H9 (cell line): Measurements from ENCODE around the gene GEMIN4. TPM values are rescaled to one million over a fixed set of nuclear protein-coding genes. Genes with fewer than 3 reads are reported as not detected.

Source experiments
- DNase-seq: peaks from one replicate; pipeline ENCODE4 v3.0.0-alpha.2; 2017
- H2AFZ ChIP-seq: one replicate; pipeline ENCODE4 v1.6.1; 2013; ENCODE audit warnings: mild to moderate bottlenecking, low read length, control low read depth, moderate library complexity
- H2AK5ac ChIP-seq: 2 replicates; pipeline ENCODE4 v1.6.1; 2013; ENCODE audit warnings: low read length, control low read depth, mixed read lengths; ENCODE audit not compliant: insufficient read length
- H2BK120ac ChIP-seq: one replicate; pipeline ENCODE4 v1.6.1; 2013; ENCODE audit warnings: low read depth, mild to moderate bottlenecking, low read length, control low read depth, inconsistent platforms; ENCODE audit not compliant: poor library complexity, severe bottlenecking
- H2BK12ac ChIP-seq: 2 replicates; pipeline ENCODE4 v1.6.1; 2013; ENCODE audit warnings: low read length, control low read depth, mixed read lengths, low read depth; ENCODE audit not compliant: insufficient read length
- H2BK15ac ChIP-seq: 2 replicates; pipeline ENCODE4 v1.6.1; 2013; ENCODE audit warnings: low read depth, low read length, control low read depth
- H2BK20ac ChIP-seq: one replicate; pipeline ENCODE4 v1.6.1; 2013; ENCODE audit warnings: low read depth, mild to moderate bottlenecking, low read length, control low read depth, inconsistent platforms; ENCODE audit not compliant: poor library complexity, severe bottlenecking
- H2BK5ac ChIP-seq: 2 replicates; pipeline ENCODE4 v1.6.1; 2013; ENCODE audit warnings: low read length, control low read depth, mixed read lengths; ENCODE audit not compliant: insufficient read length
- H3K14ac ChIP-seq: 2 replicates; pipeline ENCODE4 v1.6.1; 2013; ENCODE audit warnings: low read length, control low read depth; ENCODE audit not compliant: insufficient read depth
- H3K18ac ChIP-seq: 2 replicates; pipeline ENCODE4 v1.6.1; 2013; ENCODE audit warnings: low read depth, mild to moderate bottlenecking, mixed read lengths, low read length, control low read depth; ENCODE audit not compliant: insufficient read length
- H3K23ac ChIP-seq: 2 replicates; pipeline ENCODE4 v1.6.1; 2013; ENCODE audit warnings: low read length, control low read depth, mixed read lengths, low read depth; ENCODE audit not compliant: insufficient read length
- H3K23me2 ChIP-seq: 2 replicates; pipeline ENCODE4 v1.6.1; 2013; ENCODE audit warnings: low read depth, mild to moderate bottlenecking, mixed read lengths, low read length, control low read depth; ENCODE audit not compliant: insufficient read length, poor library complexity, severe bottlenecking
- H3K27ac ChIP-seq: 2 replicates; pipeline ENCODE4 v1.5.1; 2013; ENCODE audit warnings: low read length, control low read depth, mixed read lengths, low read depth; ENCODE audit not compliant: insufficient read length
- H3K27me3 ChIP-seq: 2 replicates; pipeline ENCODE4 v1.6.1; 2013; ENCODE audit warnings: low read length, control low read depth, inconsistent platforms; ENCODE audit not compliant: insufficient read depth
- H3K4ac ChIP-seq: 2 replicates; pipeline ENCODE4 v1.6.1; 2013; ENCODE audit warnings: low read depth, mild to moderate bottlenecking, control low read depth, inconsistent platforms, low read length, moderate library complexity
- H3K4me1 ChIP-seq: 2 replicates; pipeline ENCODE4 v1.6.1; 2013; ENCODE audit warnings: low read length, control low read depth, inconsistent platforms; ENCODE audit not compliant: insufficient read depth
- H3K4me2 ChIP-seq: 2 replicates; pipeline ENCODE4 v1.6.1; 2013; ENCODE audit warnings: low read length, control low read depth, mixed read lengths; ENCODE audit not compliant: insufficient read length, insufficient read depth
- H3K56ac ChIP-seq: 2 replicates; pipeline ENCODE4 v1.6.1; 2013; ENCODE audit warnings: low read depth, mild to moderate bottlenecking, mixed read lengths, low read length, control low read depth; ENCODE audit not compliant: insufficient read length
- H3K79me1 ChIP-seq: 2 replicates; pipeline ENCODE4 v1.6.1; 2013; ENCODE audit warnings: low read depth, mild to moderate bottlenecking, moderate library complexity, low read length, control low read depth, inconsistent platforms; ENCODE audit not compliant: insufficient read depth, poor library complexity, severe bottlenecking
- H3K79me2 ChIP-seq: 2 replicates; pipeline ENCODE4 v1.6.1; 2013; ENCODE audit warnings: low read length, control low read depth, inconsistent platforms; ENCODE audit not compliant: insufficient read depth
- H3K9ac ChIP-seq: 2 replicates; pipeline ENCODE4 v1.6.1; 2013; ENCODE audit warnings: low read length, control low read depth, mixed read lengths; ENCODE audit not compliant: insufficient read length; ENCODE audit errors: extremely low read depth
- H3K9me3 ChIP-seq: one replicate; pipeline ENCODE4 v1.6.1; 2013; ENCODE audit warnings: low read depth, low read length, inconsistent platforms; ENCODE audit not compliant: control insufficient read depth
- H3T11ph ChIP-seq: one replicate; pipeline ENCODE4 v1.6.1; 2013; ENCODE audit warnings: mild to moderate bottlenecking, low read length, control low read depth, inconsistent platforms
- H4K20me1 ChIP-seq: one replicate; pipeline ENCODE4 v1.6.1; 2013; ENCODE audit not compliant: control insufficient read depth, insufficient read length, insufficient read depth
- H4K5ac ChIP-seq: 2 replicates; pipeline ENCODE4 v1.6.1; 2013; ENCODE audit warnings: low read depth, mild to moderate bottlenecking, mixed read lengths, low read length, control low read depth; ENCODE audit not compliant: insufficient read length
- H4K8ac ChIP-seq: replicated peaks from 2 replicates; pipeline ENCODE4 v1.6.1; 2013; ENCODE audit warnings: low read length, control low read depth, mixed read lengths, low read depth; ENCODE audit not compliant: insufficient read length
- H4K91ac ChIP-seq: 2 replicates; pipeline ENCODE4 v1.6.1; 2013; ENCODE audit warnings: low read depth, mild to moderate bottlenecking, moderate library complexity, mixed read lengths, low read length, control low read depth; ENCODE audit not compliant: insufficient read length
- H3K27ac Mint-ChIP-seq, 3 experiments: 2 replicates in 2 of 3; 3 replicates in 1 of 3; pipeline ENCODE4 v1.8.0; 2020 to 2021; ENCODE audit warnings: mixed read lengths in 3 of 3, mild to moderate bottlenecking in 1 of 3, moderate library complexity in 1 of 3
- H3K27me3 Mint-ChIP-seq: 2 replicates; pipeline ENCODE4 v1.8.0; 2021; ENCODE audit warnings: low read depth, mild to moderate bottlenecking, moderate library complexity, mixed read lengths
- H3K36me3 Mint-ChIP-seq, 3 experiments: 2 replicates in 2 of 3; 3 replicates in 1 of 3; pipeline ENCODE4 v1.8.0; 2020 to 2021; ENCODE audit warnings: low read depth in 3 of 3, mixed read lengths in 3 of 3; ENCODE audit not compliant: insufficient read depth in 1 of 3
- H3K4me1 Mint-ChIP-seq, 2 experiments: 2 replicates each; pipeline ENCODE4 v1.8.0; 2020; ENCODE audit warnings: mixed read lengths in 2 of 2
- H3K4me3 Mint-ChIP-seq, 2 experiments: 2 replicates in 1 of 2; 3 replicates in 1 of 2; pipeline ENCODE4 v1.8.0; 2020 to 2021; ENCODE audit warnings: mild to moderate bottlenecking in 2 of 2, mixed read lengths in 2 of 2, moderate library complexity in 1 of 2
- H3K9me3 Mint-ChIP-seq, 2 experiments: 2 replicates in 1 of 2; 3 replicates in 1 of 2; pipeline ENCODE4 v1.8.0; 2020; ENCODE audit warnings: mild to moderate bottlenecking in 2 of 2, mixed read lengths in 2 of 2, moderate library complexity in 1 of 2
- CTCF ChIP-seq: fragments of 200-600 bp; sonication (generic); conservative IDR thresholded peaks from 3 replicates; pipeline ENCODE4 v1.8.0; 2021; ENCODE audit warnings: antibody characterized with exemption, mild to moderate bottlenecking
- WGBS: extraction: QIAGEN DNeasy Blood & Tissue Kit; methylation state at CpG from one replicate; pipeline ENCODE4 v1.1.7; 2013; ENCODE audit warnings: missing lambda C conversion rate, low lambda C conversion rate, mixed read lengths; ENCODE audit not compliant: insufficient read length; ENCODE audit errors: extremely low coverage; 5-methylcytosine and 5-hydroxymethylcytosine counted together
- total RNA-seq: library from RNA; stranded (reverse); gene quantifications from 2 replicates; pipeline ENCODE4 v1.2.1, GENCODE V29; 2021

Gene GEMIN4
- total RNA-seq, 1 experiment from 2014 or later: 56.8 TPM

- no peak overlapping the region for H2AFZ ChIP-seq
- Mint-ChIP-seq H3K4me3 (no peak overlapping the region), H3K27me3 (no peaks in the 10 kb centered on the region), H3K4me1 (no peaks in the 10 kb centered on the region), H3K27ac (no peak overlapping the region), H3K9me3 (peaks cover 15 to 16% of the 10 kb centered on the region in 2 experiments), H3K36me3 (peaks cover 63 to 96% (median 95%) of the 10 kb centered on the region in 3 experiments)
- no peak overlapping the region for H3K56ac ChIP-seq
- no peak overlapping the region for H3K14ac ChIP-seq
- no peak overlapping the region for H2BK20ac ChIP-seq
- TF ChIP-seq CTCF: no peak
- no peak overlapping the region for H2BK5ac ChIP-seq
- no CpG with 5 or more reads among the region's 9 CpGs for WGBS
- no peak overlapping the region for H2AK5ac ChIP-seq
- H4K5ac ChIP-seq: no peak overlapping the region
- H3K27me3 ChIP-seq: no peaks in the 10 kb centered on the region
- H4K91ac ChIP-seq: no peak overlapping the region
- H3K79me1 ChIP-seq: no peaks in the 10 kb centered on the region
- no peaks in the 10 kb centered on the region for H3K9me3 ChIP-seq
- no peak overlapping the region for H3T11ph ChIP-seq
- H4K20me1 ChIP-seq: peaks cover 6% of the 10 kb centered on the region
- H4K8ac ChIP-seq: no peak overlapping the region
- no peak overlapping the region for H3K9ac ChIP-seq
- H3K4me1 ChIP-seq: no peaks in the 10 kb centered on the region
- no peak overlapping the region for H2BK120ac ChIP-seq
- H3K4ac ChIP-seq: no peak overlapping the region
- no peak for DNase-seq
- H3K79me2 ChIP-seq: no peaks in the 10 kb centered on the region; the same call in 1 of the 2 replicates
- no peak overlapping the region for H3K27ac ChIP-seq
- H3K18ac ChIP-seq: no peak overlapping the region
- no peak overlapping the region for H2BK15ac ChIP-seq
- no peak overlapping the region for H3K23ac ChIP-seq
- H3K23me2 ChIP-seq: no peaks in the 10 kb centered on the region
- H3K4me2 ChIP-seq: no peak overlapping the region
- no peak overlapping the region for H2BK12ac ChIP-seq
Observed at GRCh38 chr17:744937-745336, 7.1 kb downstream of the GEMIN4 start.
